IPS-20b (cell line): ENCODE data around the gene FAAH.
A peak's percentile ranks its signal among the peaks of the same experiment; 100 is the strongest.

Experiments
- H3K27ac ChIP-seq: one replicate; pipeline ENCODE4 v1.5.1; 2013; ENCODE audit warnings: low read length
- H3K27me3 ChIP-seq: 2 replicates; pipeline ENCODE4 v1.6.1; 2013; ENCODE audit warnings: mild to moderate bottlenecking, low read length, inconsistent platforms; ENCODE audit not compliant: insufficient read depth
- H3K36me3 ChIP-seq: 2 replicates; pipeline ENCODE4 v1.6.1; 2013; ENCODE audit warnings: low read depth, mild to moderate bottlenecking, inconsistent platforms, low read length, moderate library complexity; ENCODE audit not compliant: insufficient read depth
- H3K4me1 ChIP-seq: 2 replicates; pipeline ENCODE4 v1.6.1; 2013; ENCODE audit warnings: mild to moderate bottlenecking, control low read depth, inconsistent platforms, low read length, moderate library complexity; ENCODE audit not compliant: insufficient read depth
- H3K4me3 ChIP-seq: 2 replicates; pipeline ENCODE4 v1.5.1; 2013; ENCODE audit warnings: mild to moderate bottlenecking, low read length, inconsistent platforms
- H3K9ac ChIP-seq: 2 replicates; pipeline ENCODE4 v1.6.1; 2013; ENCODE audit warnings: low read depth, mild to moderate bottlenecking, inconsistent platforms, low read length, moderate library complexity
- H3K9me3 ChIP-seq: 2 replicates; pipeline ENCODE4 v1.6.1; 2013; ENCODE audit warnings: mild to moderate bottlenecking, low read depth, low read length, inconsistent platforms; ENCODE audit not compliant: insufficient read depth

Gene FAAH

DNA sequence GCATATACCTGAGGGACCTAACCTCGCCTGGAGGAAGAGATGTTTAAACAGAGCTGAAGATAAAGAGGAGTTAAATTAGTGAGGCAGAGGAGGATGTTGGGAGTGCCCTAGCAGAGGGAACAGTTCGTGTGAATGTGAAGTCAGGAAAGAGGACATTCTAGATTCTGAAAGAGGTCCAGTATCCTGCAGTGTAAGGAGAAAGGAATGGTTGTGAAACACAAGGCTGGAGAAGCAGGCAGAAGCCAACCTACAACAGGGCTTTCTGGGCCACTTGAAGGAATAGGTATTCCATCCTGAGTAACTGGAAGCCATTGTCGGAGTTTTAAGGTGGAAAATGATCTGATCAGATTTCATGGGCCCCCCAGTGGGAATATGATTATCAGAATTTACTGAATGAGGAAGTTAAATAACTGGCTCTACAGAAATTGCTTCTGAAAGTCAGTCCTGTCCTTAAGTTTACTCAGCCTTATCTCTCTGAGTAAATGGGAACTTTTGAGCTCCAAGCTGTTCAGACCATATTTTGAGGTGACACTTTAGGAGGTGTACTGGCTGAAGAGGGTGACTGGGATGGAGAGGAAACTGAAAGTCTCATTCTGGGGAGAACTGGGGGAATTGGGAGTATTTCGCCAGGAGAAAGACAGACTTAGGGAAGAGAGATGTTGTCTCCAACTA is 24.4 kb upstream of the FAAH start:
- no peaks in the 10 kb centered on the region for H3K27me3 ChIP-seq
- H3K9ac ChIP-seq: no peak overlapping the region
- H3K4me1 ChIP-seq: no peaks in the 10 kb centered on the region
- H3K27ac ChIP-seq: no peak overlapping the region
- H3K36me3 ChIP-seq: peaks cover 16% of the 10 kb centered on the region
- H3K9me3 ChIP-seq: no peaks in the 10 kb centered on the region
- no peak overlapping the region for H3K4me3 ChIP-seq

- Histone ChIP-seq H3K9ac (no peak overlapping the region), H3K27ac (no peak overlapping the region)
Measured at GRCh38 chr1:46370214-46370633, 23.9 kb upstream of the FAAH start.

GRCh38 chr1:46372431-46372830 is 21.7 kb upstream of the FAAH start:
- no peaks in the 10 kb centered on the region for H3K9me3 ChIP-seq
- no peaks in the 10 kb centered on the region for H3K27me3 ChIP-seq
- H3K9ac ChIP-seq: no peak overlapping the region
- no peaks in the 10 kb centered on the region for H3K4me1 ChIP-seq
- peaks cover 7% of the 10 kb centered on the region; the same call in 1 of the 2 replicates for H3K36me3 ChIP-seq
- H3K27ac ChIP-seq: no peak overlapping the region
- no peak overlapping the region for H3K4me3 ChIP-seq

More at GRCh38 chr1:46370214-46370633, 23.9 kb upstream of the FAAH start:
- Histone ChIP-seq H3K4me1 (no peaks in the 10 kb centered on the region), H3K27me3 (no peaks in the 10 kb centered on the region), H3K36me3 (peaks cover 10% of the 10 kb centered on the region; the same call in 1 of the 2 replicates), H3K9me3 (no peaks in the 10 kb centered on the region), H3K4me3 (no peak overlapping the region)

DNA sequence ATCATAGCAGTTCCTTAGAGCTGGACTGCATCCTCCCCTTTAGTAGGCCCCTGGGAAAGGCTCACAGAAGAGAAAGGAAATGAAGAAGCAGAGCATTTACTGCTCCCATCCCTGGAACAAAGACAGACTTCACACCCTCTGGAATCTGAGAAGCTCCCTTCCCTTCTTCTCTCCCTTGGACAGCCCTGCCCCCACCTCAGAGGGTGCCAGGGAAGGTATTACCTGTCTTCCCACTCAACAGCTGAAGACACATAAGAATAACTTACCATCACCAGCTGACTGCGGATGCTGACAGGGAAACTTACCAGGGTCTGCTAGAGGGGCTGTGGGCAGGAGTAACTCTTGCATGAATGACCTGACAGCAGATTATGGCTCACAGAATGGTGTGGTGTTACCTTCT is 14.1 kb upstream of the FAAH start:
- Histone ChIP-seq H3K27me3 (no peaks in the 10 kb centered on the region), H3K27ac (no peak overlapping the region), H3K36me3 (no peaks in the 10 kb centered on the region), H3K9me3 (no peaks in the 10 kb centered on the region; the same call in 1 of the 2 replicates), H3K4me1 (no peaks in the 10 kb centered on the region; the same call in 1 of the 2 replicates), H3K4me3 (no peak overlapping the region), H3K9ac (no peak overlapping the region)

- H3K9ac ChIP-seq: no peak overlapping the region
- no peak overlapping the region for H3K27ac ChIP-seq
- H3K36me3 ChIP-seq: no peaks in the 10 kb centered on the region
- H3K4me1 ChIP-seq: no peaks in the 10 kb centered on the region; the same call in 1 of the 2 replicates
- H3K27me3 ChIP-seq: no peaks in the 10 kb centered on the region
- no peak overlapping the region for H3K4me3 ChIP-seq
- H3K9me3 ChIP-seq: no peaks in the 10 kb centered on the region; the same call in 1 of the 2 replicates
Measured at GRCh38 chr1:46380508-46380907, 13.6 kb upstream of the FAAH start.

GRCh38 chr1:46393510-46393909 is 607 bp upstream of the FAAH start:
- Histone ChIP-seq H3K27ac (no peak overlapping the region), H3K9me3 (peaks cover 16% of the 10 kb centered on the region), H3K4me1 (peaks cover 3% of the 10 kb centered on the region; the same call in 1 of the 2 replicates), H3K9ac (no peak overlapping the region), H3K36me3 (no peaks in the 10 kb centered on the region), H3K27me3 (peaks cover 38% of the 10 kb centered on the region), H3K4me3 (0 out of 2 replicates have a peak overlapping the region, but pooled peaks have one; percentile 9)

GRCh38 chr1:46394872-46395465 is 852 bp downstream of the FAAH start:
- Histone ChIP-seq H3K4me1 (peaks cover 3% of the 10 kb centered on the region; the same call in 1 of the 2 replicates), H3K9me3 (peaks cover 16% of the 10 kb centered on the region), H3K9ac (peak overlapping the region; percentile 54; the same call in 1 of the 2 replicates), H3K27me3 (peaks cover 38% of the 10 kb centered on the region), H3K27ac (no peak overlapping the region), H3K36me3 (no peaks in the 10 kb centered on the region), H3K4me3 (peak overlapping the region; percentile 85)

- peaks cover 11% of the 10 kb centered on the region for H3K4me1 ChIP-seq
- peaks cover 16% of the 10 kb centered on the region for H3K9me3 ChIP-seq
- H3K27me3 ChIP-seq: peaks cover 38% of the 10 kb centered on the region
- H3K27ac ChIP-seq: no peak overlapping the region
- no peak overlapping the region for H3K4me3 ChIP-seq
- no peaks in the 10 kb centered on the region for H3K36me3 ChIP-seq
- no peak overlapping the region for H3K9ac ChIP-seq
Measured at GRCh38 chr1:46396441-46397398, 2.6 kb downstream of the FAAH start.

DNA sequence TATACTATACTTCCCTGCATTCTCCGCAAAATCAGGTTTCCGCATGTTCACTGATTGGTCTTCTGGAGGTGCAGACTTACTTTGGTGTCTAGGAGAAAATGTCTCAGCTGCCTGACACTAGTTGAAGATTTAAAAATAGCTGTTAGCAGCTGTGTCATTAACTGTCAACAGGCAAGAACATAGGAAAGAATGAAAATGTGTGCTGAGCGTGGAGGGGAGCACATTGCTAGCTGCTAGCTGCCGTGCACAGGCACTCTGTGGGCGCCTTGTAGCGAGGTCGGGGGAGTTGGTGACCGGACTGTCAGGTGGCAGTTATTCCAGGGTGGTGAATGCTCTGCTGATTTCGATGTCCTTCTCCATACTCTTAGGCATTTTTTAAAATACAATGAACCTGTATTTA is 5.2 kb downstream of the FAAH start:
- H3K27ac ChIP-seq: no peak overlapping the region
- no peak overlapping the region for H3K4me3 ChIP-seq
- H3K27me3 ChIP-seq: peaks cover 30% of the 10 kb centered on the region
- no peaks in the 10 kb centered on the region for H3K9me3 ChIP-seq
- H3K9ac ChIP-seq: no peak overlapping the region
- no peaks in the 10 kb centered on the region for H3K36me3 ChIP-seq
- H3K4me1 ChIP-seq: peaks cover 14% of the 10 kb centered on the region

- Histone ChIP-seq H3K27ac (no peak overlapping the region), H3K4me1 (peaks cover 11% of the 10 kb centered on the region), H3K9ac (no peak overlapping the region), H3K36me3 (no peaks in the 10 kb centered on the region), H3K9me3 (no peaks in the 10 kb centered on the region), H3K4me3 (no peak overlapping the region), H3K27me3 (peaks cover 19% of the 10 kb centered on the region)
Measured at GRCh38 chr1:46400421-46400820, 6.3 kb downstream of the FAAH start.

- Histone ChIP-seq H3K9ac (no peak overlapping the region), H3K4me3 (no peak overlapping the region), H3K27ac (no peak overlapping the region), H3K36me3 (no peaks in the 10 kb centered on the region), H3K4me1 (peaks cover 11% of the 10 kb centered on the region; the same call in 1 of the 2 replicates), H3K9me3 (no peaks in the 10 kb centered on the region), H3K27me3 (peaks cover 9% of the 10 kb centered on the region)
Measured at GRCh38 chr1:46401154-46401913, 7.2 kb downstream of the FAAH start.
